ENCODE measurements around the gene PPP1R3G. TPM values are rescaled to one million over a fixed set of nuclear protein-coding genes. Genes with fewer than 3 reads are reported as not detected.
A peak's percentile ranks its signal among the peaks of the same experiment; 100 is the strongest.

The PPP1R3G gene
- total RNA-seq, 1 experiment from 2014 or later: not detected

- no peak overlapping the region for H2AFZ ChIP-seq (ENCODE audit: low read length)
- no peaks in the 10 kb centered on the region for H3K9me2 ChIP-seq (replicated peaks; ENCODE audit: insufficient read depth, low read length)
- no peak overlapping the region for H3K9ac ChIP-seq (ENCODE audit: low read length)
- H3K36me3 ChIP-seq (ENCODE audit: insufficient read depth, low read length): no peaks in the 10 kb centered on the region
- no peak for DNase-seq
- no peak overlapping the region for H3K4me3 ChIP-seq (ENCODE audit: low read length)
- no peak overlapping the region for H3K4me2 ChIP-seq (ENCODE audit: low read depth, low read length, poor library complexity, severe bottlenecking)
- H4K20me1 ChIP-seq (ENCODE audit: insufficient read depth, low read depth, low read length): no peaks in the 10 kb centered on the region; the same call in 1 of the 2 replicates
- H3K79me2 ChIP-seq (ENCODE audit: low read length): no peaks in the 10 kb centered on the region
- H3K27ac ChIP-seq (ENCODE audit: low read length): no peak overlapping the region
- H3K4me1 ChIP-seq (ENCODE audit: low read length): peaks cover 10% of the 10 kb centered on the region
- H3K27me3 ChIP-seq (ENCODE audit: low read length): no peaks in the 10 kb centered on the region
- no peaks in the 10 kb centered on the region for H3K9me3 ChIP-seq (ENCODE audit: low read length)
These were observed 6.3 kb downstream of the PPP1R3G start for GRCh38 chr6:5091210-5092069.

DNA sequence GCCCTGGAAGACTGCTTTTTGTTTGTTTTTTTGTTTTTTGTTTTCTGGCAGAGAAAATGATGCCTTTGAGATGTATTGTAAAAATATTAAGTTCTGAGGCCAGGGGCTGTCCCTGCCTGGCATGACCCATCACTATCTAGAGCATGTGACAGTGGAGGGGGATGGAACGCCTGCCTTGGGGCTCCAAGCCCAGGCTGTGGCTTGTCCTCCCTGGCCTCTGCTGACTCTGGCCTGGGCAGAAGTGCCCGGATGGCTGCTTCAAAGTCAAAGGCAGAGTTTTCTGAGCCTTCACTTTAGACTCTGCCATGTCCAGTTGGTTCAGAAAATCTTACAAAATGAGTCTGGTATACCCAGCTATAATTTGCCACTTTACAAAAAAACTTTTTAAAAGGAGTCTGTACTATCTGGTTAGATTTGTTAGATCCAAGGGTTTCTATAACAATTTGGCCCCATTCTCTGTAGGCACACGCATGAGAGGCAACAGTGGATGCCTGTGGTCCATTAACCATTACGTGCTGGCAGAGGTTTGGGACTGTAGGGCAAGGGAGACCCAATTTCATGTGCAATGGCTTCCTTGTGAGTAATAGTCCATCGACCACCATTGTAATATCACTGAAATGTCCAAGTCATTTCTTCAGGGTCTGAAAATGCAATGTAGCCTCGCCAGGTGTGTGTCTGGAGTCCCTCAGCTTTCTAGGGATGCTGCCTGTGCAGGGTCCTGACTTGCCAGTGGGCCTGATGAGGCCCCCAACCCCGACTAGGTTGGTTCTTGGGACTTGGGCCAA is 8.3 kb downstream of the PPP1R3G start:
- DNase-seq: no peak
- H2AFZ ChIP-seq (ENCODE audit: low read length): no peak overlapping the region
- H3K36me3 ChIP-seq (ENCODE audit: insufficient read depth, low read length): no peaks in the 10 kb centered on the region
- H3K4me3 ChIP-seq (ENCODE audit: low read length): no peak overlapping the region
- H4K20me1 ChIP-seq (ENCODE audit: insufficient read depth, low read depth, low read length): no peaks in the 10 kb centered on the region; the same call in 1 of the 2 replicates
- no peak overlapping the region for H3K4me2 ChIP-seq (ENCODE audit: low read depth, low read length, poor library complexity, severe bottlenecking)
- peaks cover 16% of the 10 kb centered on the region for H3K4me1 ChIP-seq (ENCODE audit: low read length)
- H3K9ac ChIP-seq (ENCODE audit: low read length): no peak overlapping the region
- no peaks in the 10 kb centered on the region for H3K27me3 ChIP-seq (ENCODE audit: low read length)
- no peaks in the 10 kb centered on the region for H3K79me2 ChIP-seq (ENCODE audit: low read length)
- H3K9me2 ChIP-seq (replicated peaks; ENCODE audit: insufficient read depth, low read length): no peaks in the 10 kb centered on the region
- H3K9me3 ChIP-seq (ENCODE audit: low read length): no peaks in the 10 kb centered on the region
- no peak overlapping the region for H3K27ac ChIP-seq (ENCODE audit: low read length)

- peaks cover 16% of the 10 kb centered on the region for H3K4me1 ChIP-seq (ENCODE audit: low read length)
These were observed 9.2 kb downstream of the PPP1R3G start for GRCh38 chr6:5094327-5094726.

DNA sequence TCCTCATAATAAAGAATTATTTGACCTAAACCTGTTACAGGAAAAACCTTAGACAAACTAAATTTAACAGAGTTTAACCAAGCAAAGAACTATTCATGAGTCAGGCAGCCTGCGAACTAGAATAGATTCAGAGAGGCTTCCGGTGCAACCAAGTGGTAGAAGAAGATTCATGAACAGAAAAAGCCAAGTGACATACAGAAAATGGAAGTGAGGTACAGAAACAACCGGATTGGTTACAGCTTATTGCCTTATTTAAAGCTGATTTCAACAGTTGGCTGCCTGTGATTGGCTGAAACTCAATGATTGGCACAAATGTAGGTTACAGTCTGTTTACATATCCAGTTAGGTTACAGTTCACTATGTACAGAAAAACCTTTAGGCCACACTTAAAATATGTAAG is 10.1 kb downstream of the PPP1R3G start:
- no peaks in the 10 kb centered on the region for H3K79me2 ChIP-seq (ENCODE audit: low read length)
- H3K9me3 ChIP-seq (ENCODE audit: low read length): no peaks in the 10 kb centered on the region
- H3K9ac ChIP-seq (ENCODE audit: low read length): no peak overlapping the region
- DNase-seq: peak; percentile 63
- no peak overlapping the region for H3K4me3 ChIP-seq (ENCODE audit: low read length)
- H3K4me1 ChIP-seq (ENCODE audit: low read length): peaks cover 16% of the 10 kb centered on the region
- no peak overlapping the region for H2AFZ ChIP-seq (ENCODE audit: low read length)
- H3K36me3 ChIP-seq (ENCODE audit: insufficient read depth, low read length): no peaks in the 10 kb centered on the region
- no peaks in the 10 kb centered on the region; the same call in 1 of the 2 replicates for H4K20me1 ChIP-seq (ENCODE audit: insufficient read depth, low read depth, low read length)
- H3K9me2 ChIP-seq (replicated peaks; ENCODE audit: insufficient read depth, low read length): no peaks in the 10 kb centered on the region
- no peak overlapping the region for H3K27ac ChIP-seq (ENCODE audit: low read length)
- no peaks in the 10 kb centered on the region for H3K27me3 ChIP-seq (ENCODE audit: low read length)
- H3K4me2 ChIP-seq (ENCODE audit: low read depth, low read length, poor library complexity, severe bottlenecking): no peak overlapping the region

More at GRCh38 chr6:5094327-5094726, 9.2 kb downstream of the PPP1R3G start:
- Histone ChIP-seq H4K20me1 (ENCODE audit: insufficient read depth, low read depth, low read length) (no peaks in the 10 kb centered on the region; the same call in 1 of the 2 replicates), H3K27ac (ENCODE audit: low read length) (no peak overlapping the region), H3K27me3 (ENCODE audit: low read length) (no peaks in the 10 kb centered on the region), H3K9me3 (ENCODE audit: low read length) (no peaks in the 10 kb centered on the region), H2AFZ (ENCODE audit: low read length) (no peak overlapping the region), H3K9ac (ENCODE audit: low read length) (no peak overlapping the region), H3K4me2 (ENCODE audit: low read depth, low read length, poor library complexity, severe bottlenecking) (no peak overlapping the region), H3K36me3 (ENCODE audit: insufficient read depth, low read length) (no peaks in the 10 kb centered on the region), H3K9me2 (replicated peaks; ENCODE audit: insufficient read depth, low read length) (no peaks in the 10 kb centered on the region), H3K4me3 (ENCODE audit: low read length) (no peak overlapping the region), H3K79me2 (ENCODE audit: low read length) (no peaks in the 10 kb centered on the region)
- no peak for DNase-seq

- no peak overlapping the region for H2AFZ ChIP-seq (ENCODE audit: low read length)
These were observed 11.3 kb downstream of the PPP1R3G start for GRCh38 chr6:5096482-5096881.

DNA sequence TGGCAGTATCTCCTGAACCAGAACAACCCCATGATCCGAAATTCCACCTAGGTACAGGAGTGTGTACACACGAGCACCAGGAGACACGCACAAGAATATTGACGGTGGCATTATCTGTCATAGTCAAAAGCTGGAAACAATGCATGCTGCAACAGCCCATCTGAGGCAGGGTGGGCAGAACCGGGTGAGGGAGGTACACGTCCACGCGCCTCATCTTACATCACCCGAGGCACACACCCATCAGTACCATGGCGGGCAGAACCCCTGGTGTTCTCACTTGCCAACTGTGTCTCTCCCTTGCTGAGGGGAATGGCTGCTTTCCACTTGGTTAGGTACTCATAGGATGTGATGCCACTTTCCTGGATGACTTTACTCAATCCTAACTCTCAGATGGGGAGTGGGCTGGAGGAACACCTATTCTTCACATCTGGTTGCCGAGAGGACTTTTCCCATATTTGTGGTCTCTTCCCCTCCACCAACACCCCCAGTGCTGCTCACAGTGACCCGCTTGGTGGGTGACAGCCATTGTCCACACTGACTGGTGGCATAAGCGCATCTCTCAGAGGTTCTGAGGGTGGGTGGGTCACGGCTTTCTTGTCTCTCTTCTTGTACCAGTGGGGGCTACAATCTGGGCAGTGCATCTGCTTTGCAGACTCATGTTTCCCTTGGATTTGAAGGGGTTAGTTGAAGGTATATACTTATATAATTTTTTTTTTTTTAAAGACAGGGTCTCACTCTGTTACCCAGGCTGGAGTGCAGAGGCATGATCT is 13.5 kb downstream of the PPP1R3G start:
- H3K27ac ChIP-seq (ENCODE audit: low read length): no peak overlapping the region
- no peaks in the 10 kb centered on the region for H4K20me1 ChIP-seq (ENCODE audit: insufficient read depth, low read depth, low read length)
- no peak overlapping the region for H2AFZ ChIP-seq (ENCODE audit: low read length)
- H3K79me2 ChIP-seq (ENCODE audit: low read length): no peaks in the 10 kb centered on the region
- no peak overlapping the region for H3K9ac ChIP-seq (ENCODE audit: low read length)
- no peaks in the 10 kb centered on the region for H3K36me3 ChIP-seq (ENCODE audit: insufficient read depth, low read length)
- H3K4me2 ChIP-seq (ENCODE audit: low read depth, low read length, poor library complexity, severe bottlenecking): no peak overlapping the region
- DNase-seq: no peak
- H3K4me1 ChIP-seq (ENCODE audit: low read length): peaks cover 8% of the 10 kb centered on the region
- H3K9me3 ChIP-seq (ENCODE audit: low read length): no peaks in the 10 kb centered on the region
- H3K9me2 ChIP-seq (replicated peaks; ENCODE audit: insufficient read depth, low read length): no peaks in the 10 kb centered on the region
- H3K27me3 ChIP-seq (ENCODE audit: low read length): no peaks in the 10 kb centered on the region
- H3K4me3 ChIP-seq (ENCODE audit: low read length): no peak overlapping the region

More at GRCh38 chr6:5096482-5096881, 11.3 kb downstream of the PPP1R3G start:
- Histone ChIP-seq H3K27ac (ENCODE audit: low read length) (no peak overlapping the region), H3K9me3 (ENCODE audit: low read length) (no peaks in the 10 kb centered on the region), H3K4me3 (ENCODE audit: low read length) (no peak overlapping the region), H3K36me3 (ENCODE audit: insufficient read depth, low read length) (no peaks in the 10 kb centered on the region), H3K4me2 (ENCODE audit: low read depth, low read length, poor library complexity, severe bottlenecking) (no peak overlapping the region), H3K9me2 (replicated peaks; ENCODE audit: insufficient read depth, low read length) (no peaks in the 10 kb centered on the region), H3K9ac (ENCODE audit: low read length) (no peak overlapping the region), H4K20me1 (ENCODE audit: insufficient read depth, low read depth, low read length) (no peaks in the 10 kb centered on the region), H3K79me2 (ENCODE audit: low read length) (no peaks in the 10 kb centered on the region), H3K27me3 (ENCODE audit: low read length) (no peaks in the 10 kb centered on the region), H3K4me1 (ENCODE audit: low read length) (peaks cover 14% of the 10 kb centered on the region)
- DNase-seq: peak; percentile 42

DNA sequence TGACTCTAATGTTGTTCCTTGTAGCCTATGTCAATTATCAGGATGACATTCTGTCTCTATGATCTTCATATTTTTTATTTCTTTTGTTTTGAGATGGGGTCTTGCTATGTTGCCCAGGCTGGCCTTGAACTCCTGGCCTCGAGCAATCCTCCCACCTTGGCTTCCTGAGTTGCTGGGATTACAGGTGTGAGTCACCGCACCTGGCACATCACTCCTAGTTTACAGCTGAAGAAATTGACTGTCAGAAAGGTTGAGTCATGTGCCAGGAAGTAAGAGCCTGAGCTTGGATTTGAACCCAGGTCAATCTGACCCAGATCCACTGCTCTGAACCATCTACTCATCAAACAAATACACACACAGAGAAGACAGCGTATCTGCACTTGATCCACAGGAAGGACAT is 14.4 kb downstream of the PPP1R3G start:
- Histone ChIP-seq H3K79me2 (ENCODE audit: low read length) (no peaks in the 10 kb centered on the region), H3K9ac (ENCODE audit: low read length) (no peak overlapping the region), H2AFZ (ENCODE audit: low read length) (no peak overlapping the region), H3K27me3 (ENCODE audit: low read length) (no peaks in the 10 kb centered on the region), H3K9me3 (ENCODE audit: low read length) (no peaks in the 10 kb centered on the region), H3K4me3 (ENCODE audit: low read length) (no peak overlapping the region), H4K20me1 (ENCODE audit: insufficient read depth, low read depth, low read length) (no peaks in the 10 kb centered on the region), H3K4me1 (ENCODE audit: low read length) (peaks cover 8% of the 10 kb centered on the region), H3K4me2 (ENCODE audit: low read depth, low read length, poor library complexity, severe bottlenecking) (no peak overlapping the region), H3K36me3 (ENCODE audit: insufficient read depth, low read length) (no peaks in the 10 kb centered on the region), H3K27ac (ENCODE audit: low read length) (no peak overlapping the region), H3K9me2 (replicated peaks; ENCODE audit: insufficient read depth, low read length) (no peaks in the 10 kb centered on the region)
- no peak for DNase-seq
